ENCODE measurements around the gene BHLHA15. TPM values are rescaled to one million over a fixed set of nuclear protein-coding genes. Genes with fewer than 3 reads are reported as not detected.

The BHLHA15 gene
- total RNA-seq, 1 donor from 2014 or later, result 3.2 TPM

GRCh38 chr7:98251601-98252424, 40.6 kb downstream of the BHLHA15 start, which contains the start of gene TECPR1:
Gene TECPR1, minus strand, starts transcription at chr7:98252232. Its CDS starts 6,086 bp downstream, at chr7:98246146.
- peak; percentile 77 for DNase-seq (ENCODE audit: low read depth)
- FAIRE-seq, result no peak
- peaks cover 2% of the 10 kb centered on the region for H3K36me3 ChIP-seq (ENCODE audit: control insufficient read depth, insufficient read depth, low read length)
- no peaks in the 10 kb centered on the region for H3K27me3 ChIP-seq (ENCODE audit: control insufficient read depth, insufficient read depth, low read length)
- peak within 1 kb of the TSS; percentile 90 for H3K4me3 ChIP-seq (ENCODE audit: low read depth, low read length)
- no peak for TF ChIP-seq CTCF (IDR thresholded peaks at IDR 0.05; ENCODE audit: insufficient read depth, low read length, severe bottlenecking)

- FAIRE-seq (no peak), DNase-seq (ENCODE audit: low read depth) (no peak)
- Histone ChIP-seq H3K36me3 (ENCODE audit: control insufficient read depth, insufficient read depth, low read length) (peaks cover 3% of the 10 kb centered on the region), H3K4me3 (ENCODE audit: low read depth, low read length) (peak overlapping the region; percentile 90), H3K27me3 (ENCODE audit: control insufficient read depth, insufficient read depth, low read length) (no peaks in the 10 kb centered on the region)
- peak; percentile 16 for TF ChIP-seq CTCF (IDR thresholded peaks at IDR 0.05; ENCODE audit: insufficient read depth, low read length, severe bottlenecking)
These were observed 41.3 kb downstream of the BHLHA15 start for GRCh38 chr7:98252425-98253054.

GRCh38 chr7:98254516-98254915, 43.3 kb downstream of the BHLHA15 start:
- H3K36me3 ChIP-seq (ENCODE audit: control insufficient read depth, insufficient read depth, low read length), result peaks cover 6% of the 10 kb centered on the region
- H3K4me3 ChIP-seq (ENCODE audit: low read depth, low read length), result no peak overlapping the region
- TF ChIP-seq CTCF (IDR thresholded peaks at IDR 0.05; ENCODE audit: insufficient read depth, low read length, severe bottlenecking), result no peak
- DNase-seq (ENCODE audit: low read depth) (peak; percentile 28), FAIRE-seq (no peak)
- no peaks in the 10 kb centered on the region for H3K27me3 ChIP-seq (ENCODE audit: control insufficient read depth, insufficient read depth, low read length)

GRCh38 chr7:98254951-98255610, 43.8 kb downstream of the BHLHA15 start:
- DNase-seq (ENCODE audit: low read depth), result no peak
- Histone ChIP-seq H3K36me3 (ENCODE audit: control insufficient read depth, insufficient read depth, low read length) (peaks cover 6% of the 10 kb centered on the region), H3K4me3 (ENCODE audit: low read depth, low read length) (no peak overlapping the region), H3K27me3 (ENCODE audit: control insufficient read depth, insufficient read depth, low read length) (no peaks in the 10 kb centered on the region)
- no peak for FAIRE-seq
- TF ChIP-seq CTCF (IDR thresholded peaks at IDR 0.05; ENCODE audit: insufficient read depth, low read length, severe bottlenecking), result no peak

GRCh38 chr7:98256431-98256830, 45.2 kb downstream of the BHLHA15 start:
- Histone ChIP-seq H3K4me3 (ENCODE audit: low read depth, low read length) (no peak overlapping the region), H3K36me3 (ENCODE audit: control insufficient read depth, insufficient read depth, low read length) (peaks cover 6% of the 10 kb centered on the region), H3K27me3 (ENCODE audit: control insufficient read depth, insufficient read depth, low read length) (no peaks in the 10 kb centered on the region)
- FAIRE-seq (peak; percentile 7), DNase-seq (ENCODE audit: low read depth) (no peak)
- TF ChIP-seq CTCF (IDR thresholded peaks at IDR 0.05; ENCODE audit: insufficient read depth, low read length, severe bottlenecking), result no peak
